ENCODE data around the gene SH2D2A.

SH2D2A gene

GRCh38 chr1:156847591-156848460 is 31.2 kb upstream of the SH2D2A start:
- DNase-seq: no peak

- DNase-seq: no peak
Observed at GRCh38 chr1:156846643-156847042, 30.0 kb upstream of the SH2D2A start.

GRCh38 chr1:156845953-156846545 is 29.4 kb upstream of the SH2D2A start:
- DNase-seq: no peak

GRCh38 chr1:156845055-156845952 is 28.7 kb upstream of the SH2D2A start:
- peak; percentile 15 for DNase-seq

GRCh38 chr1:156844638-156845037 is 28.0 kb upstream of the SH2D2A start:
- no peak for DNase-seq

- no peak for DNase-seq
Observed at GRCh38 chr1:156844102-156844501, 27.5 kb upstream of the SH2D2A start.

GRCh38 chr1:156842618-156843300 is 26.1 kb upstream of the SH2D2A start:
- DNase-seq: no peak

- DNase-seq: no peak
Observed at GRCh38 chr1:156841295-156841855, 24.7 kb upstream of the SH2D2A start.

GRCh38 chr1:156840898-156841279 is 24.2 kb upstream of the SH2D2A start:
- no peak for DNase-seq

- DNase-seq: no peak
Observed at GRCh38 chr1:156840186-156840897, 23.7 kb upstream of the SH2D2A start.

- DNase-seq: peak; percentile 37
Observed at GRCh38 chr1:156839426-156840109, 22.9 kb upstream of the SH2D2A start.

- peak; percentile 49 for DNase-seq
Observed at GRCh38 chr1:156838972-156839371, 22.3 kb upstream of the SH2D2A start.

GRCh38 chr1:156836892-156837291 is 20.2 kb upstream of the SH2D2A start:
- no peak for DNase-seq

- DNase-seq: no peak
Observed at GRCh38 chr1:156836041-156836654, 19.5 kb upstream of the SH2D2A start.

GRCh38 chr1:156834322-156834721 is 17.7 kb upstream of the SH2D2A start:
- no peak for DNase-seq

GRCh38 chr1:156833603-156834002 is 17.0 kb upstream of the SH2D2A start:
- peak; percentile 28 for DNase-seq

- no peak for DNase-seq
Observed at GRCh38 chr1:156832434-156832833, 15.8 kb upstream of the SH2D2A start.

- DNase-seq: no peak
Observed at GRCh38 chr1:156828400-156829124, 11.9 kb upstream of the SH2D2A start.

GRCh38 chr1:156826630-156827029 is 10.0 kb upstream of the SH2D2A start:
- DNase-seq: no peak

- DNase-seq: no peak
Observed at GRCh38 chr1:156823210-156823790, 6.7 kb upstream of the SH2D2A start.
